Measurements from ENCODE around the gene CD244.

The CD244 gene

DNA sequence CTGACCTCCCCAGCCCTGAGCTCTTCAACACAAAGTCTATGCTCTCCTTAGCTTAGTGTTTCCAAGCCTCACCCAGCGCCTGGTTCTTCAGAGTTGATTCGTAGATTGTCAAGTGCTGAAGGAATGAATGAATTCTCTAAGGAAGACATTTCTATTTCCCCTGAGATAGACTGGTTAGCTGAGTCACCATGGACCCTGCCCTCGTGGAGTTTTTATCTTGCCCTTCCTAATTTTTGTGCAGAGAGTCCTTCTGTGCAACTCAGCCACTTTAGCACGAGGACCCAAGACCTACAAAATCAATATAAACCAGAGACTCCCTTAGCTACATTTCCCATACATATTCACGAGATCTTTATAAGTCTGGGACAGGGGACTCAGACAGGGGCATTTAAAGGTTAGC lies 2.6 kb upstream of the CD244 start:
- H3K4me3 ChIP-seq (replicated peaks; ENCODE audit: low read depth, low read length), result no peak overlapping the region
- TF ChIP-seq, protein P1, sequence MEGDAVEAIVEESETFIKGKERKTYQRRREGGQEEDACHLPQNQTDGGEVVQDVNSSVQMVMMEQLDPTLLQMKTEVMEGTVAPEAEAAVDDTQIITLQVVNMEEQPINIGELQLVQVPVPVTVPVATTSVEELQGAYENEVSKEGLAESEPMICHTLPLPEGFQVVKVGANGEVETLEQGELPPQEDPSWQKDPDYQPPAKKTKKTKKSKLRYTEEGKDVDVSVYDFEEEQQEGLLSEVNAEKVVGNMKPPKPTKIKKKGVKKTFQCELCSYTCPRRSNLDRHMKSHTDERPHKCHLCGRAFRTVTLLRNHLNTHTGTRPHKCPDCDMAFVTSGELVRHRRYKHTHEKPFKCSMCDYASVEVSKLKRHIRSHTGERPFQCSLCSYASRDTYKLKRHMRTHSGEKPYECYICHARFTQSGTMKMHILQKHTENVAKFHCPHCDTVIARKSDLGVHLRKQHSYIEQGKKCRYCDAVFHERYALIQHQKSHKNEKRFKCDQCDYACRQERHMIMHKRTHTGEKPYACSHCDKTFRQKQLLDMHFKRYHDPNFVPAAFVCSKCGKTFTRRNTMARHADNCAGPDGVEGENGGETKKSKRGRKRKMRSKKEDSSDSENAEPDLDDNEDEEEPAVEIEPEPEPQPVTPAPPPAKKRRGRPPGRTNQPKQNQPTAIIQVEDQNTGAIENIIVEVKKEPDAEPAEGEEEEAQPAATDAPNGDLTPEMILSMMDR (IDR thresholded peaks at IDR 0.05; ENCODE audit: low read length, missing control alignments), result no peak
- no peak for DNase-seq (ENCODE audit: low read depth)

DNA sequence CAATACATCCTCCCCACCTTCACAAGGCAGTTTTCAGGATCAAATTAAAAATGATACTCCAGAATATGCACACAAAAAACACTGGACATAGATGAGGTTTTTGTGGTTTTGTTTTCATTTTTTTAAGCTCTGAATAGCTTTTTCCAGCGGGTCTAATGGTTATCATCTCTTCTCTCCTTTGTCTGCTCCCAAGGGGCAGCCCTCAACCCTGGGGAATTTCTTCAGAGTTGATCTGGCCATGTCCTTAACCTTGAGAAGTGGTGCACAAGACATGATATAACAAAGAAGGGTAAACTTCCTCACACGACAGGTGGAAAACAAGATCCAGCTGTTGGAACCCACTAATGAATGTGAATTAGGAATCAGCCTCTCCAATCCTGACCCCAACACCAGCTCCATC lies 1.5 kb upstream of the CD244 start:
- DNase-seq (ENCODE audit: low read depth), result no peak
- TF ChIP-seq, protein P1 (IDR thresholded peaks at IDR 0.05; ENCODE audit: low read length, missing control alignments), result no peak
- H3K4me3 ChIP-seq (replicated peaks; ENCODE audit: low read depth, low read length), result no peak overlapping the region

DNA sequence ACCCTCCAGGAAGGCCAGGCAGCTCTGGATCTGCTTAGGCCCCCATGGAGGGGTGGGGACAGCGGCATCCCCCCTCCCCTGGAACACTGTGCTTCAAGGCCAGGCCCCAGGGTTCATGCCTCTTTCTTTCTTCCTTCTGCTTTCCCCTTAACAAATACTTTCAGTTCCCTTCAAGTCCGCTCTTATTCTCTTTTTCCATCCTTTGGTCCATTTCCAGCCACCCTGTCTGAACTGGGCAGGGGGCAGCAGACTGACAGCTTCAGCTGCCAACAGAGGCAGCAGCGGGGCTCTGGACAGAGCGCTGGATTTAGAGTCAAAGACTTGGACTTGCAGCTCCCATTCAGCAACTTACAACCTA lies 1.1 kb upstream of the CD244 start:
- no peak overlapping the region for H3K4me3 ChIP-seq (replicated peaks; ENCODE audit: low read depth, low read length)
- TF ChIP-seq, protein P1 (IDR thresholded peaks at IDR 0.05; ENCODE audit: low read length, missing control alignments), result no peak
- no peak for DNase-seq (ENCODE audit: low read depth)

DNA sequence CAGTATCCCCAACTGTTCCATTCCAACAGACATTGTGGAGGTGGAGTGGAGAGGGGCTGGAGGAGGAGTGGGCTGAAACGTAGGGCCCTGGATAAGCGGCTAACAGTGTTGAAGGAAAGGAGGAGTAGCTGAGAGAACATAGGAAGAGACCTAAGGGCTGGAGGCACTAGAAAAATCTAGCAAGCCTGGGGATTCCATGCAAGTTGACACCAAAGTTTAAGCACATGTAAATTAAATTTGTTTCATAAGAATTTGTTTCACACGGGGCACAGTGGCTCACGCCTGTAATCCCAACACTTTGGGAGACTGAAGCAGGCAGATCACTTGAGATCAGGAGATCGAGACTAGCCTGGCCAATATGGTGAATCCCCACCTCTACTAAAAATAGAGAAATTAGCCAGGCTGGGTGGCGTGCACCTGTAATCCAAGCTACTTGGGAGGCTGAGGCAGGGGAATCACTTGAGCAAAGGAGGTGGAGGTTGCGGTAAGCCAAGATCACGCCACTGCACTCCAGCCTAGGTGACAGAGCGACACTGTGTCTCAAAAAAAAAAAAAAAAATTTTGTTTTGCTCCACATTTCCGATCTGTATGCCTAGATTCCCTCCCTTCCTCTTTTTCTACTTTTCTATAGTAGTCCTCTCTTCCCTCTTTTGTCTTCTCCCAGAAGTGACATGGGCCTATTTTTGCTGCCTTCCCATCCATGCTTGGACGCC lies 530 bp upstream of the CD244 start:
- TF ChIP-seq, protein P1 (IDR thresholded peaks at IDR 0.05; ENCODE audit: low read length, missing control alignments), result no peak
- no peak for DNase-seq (ENCODE audit: low read depth)
- H3K4me3 ChIP-seq (replicated peaks; ENCODE audit: low read depth, low read length), result no peak overlapping the region

DNA sequence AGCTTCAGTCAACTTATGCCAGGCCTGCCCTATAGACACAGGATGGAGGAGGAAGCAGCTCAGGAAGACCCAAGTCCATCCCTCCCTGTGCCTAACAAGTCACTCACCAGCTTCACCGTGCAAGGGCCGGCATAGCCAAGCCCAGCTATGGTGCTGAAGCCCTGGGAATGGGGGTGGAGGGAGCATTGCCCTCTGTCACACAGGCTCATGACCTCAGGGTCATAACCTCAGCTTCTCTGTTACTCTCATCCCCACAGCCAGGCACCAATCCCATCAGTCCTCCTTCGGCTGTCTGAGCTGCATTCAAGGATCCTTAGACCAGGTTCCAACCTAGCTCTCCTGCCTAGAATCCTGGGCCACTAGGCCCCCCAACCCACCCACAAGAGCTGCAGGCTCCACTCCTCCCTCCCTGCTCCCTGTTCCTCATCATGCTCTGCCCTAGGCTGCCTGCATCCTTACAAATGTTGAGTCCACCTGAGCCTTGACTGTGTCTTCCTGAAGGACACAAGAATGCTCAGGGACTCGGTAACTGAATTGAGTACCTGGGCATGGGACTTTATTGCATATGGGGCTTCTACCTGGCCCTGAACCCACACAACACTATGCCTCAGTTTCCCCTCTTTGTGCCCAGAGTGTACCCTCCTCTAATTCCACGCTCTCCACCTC lies 1.7 kb downstream of the CD244 start:
- TF ChIP-seq, protein P1 (IDR thresholded peaks at IDR 0.05; ENCODE audit: low read length, missing control alignments), result no peak
- H3K4me3 ChIP-seq (replicated peaks; ENCODE audit: low read depth, low read length), result no peak overlapping the region
- DNase-seq (ENCODE audit: low read depth), result no peak

DNA sequence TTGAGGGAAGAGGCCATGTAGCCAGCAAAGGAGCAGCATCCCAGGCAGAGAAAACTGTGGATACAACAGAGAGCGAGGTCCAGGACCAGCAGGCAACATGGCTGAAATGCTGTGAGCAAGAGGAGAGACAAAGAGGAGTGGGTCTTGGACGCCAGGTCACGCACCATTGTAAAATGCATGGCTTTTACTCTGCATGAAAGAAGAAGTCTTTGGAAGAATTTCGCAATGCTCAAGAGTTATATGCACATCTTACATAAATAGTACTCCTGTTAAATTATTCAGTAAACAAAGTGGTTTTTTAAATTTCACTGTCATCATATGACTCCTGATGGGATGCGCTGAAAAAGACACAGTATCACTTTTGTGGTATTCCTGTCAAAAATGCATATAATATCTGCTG lies 3.5 kb downstream of the CD244 start:
- DNase-seq (ENCODE audit: low read depth), result no peak
- H3K4me3 ChIP-seq (replicated peaks; ENCODE audit: low read depth, low read length), result no peak overlapping the region
- TF ChIP-seq, protein P1 (IDR thresholded peaks at IDR 0.05; ENCODE audit: low read length, missing control alignments), result no peak

DNA sequence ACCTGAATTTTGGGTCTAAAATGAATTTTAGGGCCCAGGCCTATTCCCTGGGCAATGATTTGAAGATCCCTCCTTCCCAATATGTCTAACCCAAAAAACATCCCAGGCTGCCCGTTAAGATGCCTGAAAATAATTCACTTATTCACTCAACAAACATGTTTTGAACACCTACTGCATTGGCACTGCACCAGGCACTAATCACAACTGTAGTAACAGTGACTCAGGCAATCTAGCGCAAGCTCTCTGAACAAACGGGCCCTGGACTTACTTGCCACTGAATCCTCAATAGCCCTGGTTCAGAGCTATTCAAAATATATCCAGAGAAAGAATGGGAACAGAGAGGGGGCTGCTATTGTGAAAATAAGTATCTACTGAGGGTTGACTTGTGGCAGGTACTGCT lies 4.2 kb downstream of the CD244 start:
- no peak for DNase-seq (ENCODE audit: low read depth)
- TF ChIP-seq, protein P1 (IDR thresholded peaks at IDR 0.05; ENCODE audit: low read length, missing control alignments), result no peak
- no peak overlapping the region for H3K4me3 ChIP-seq (replicated peaks; ENCODE audit: low read depth, low read length)
